ENCODE data around the gene PTPRJ.
"Not testable (repeated sequence)": the region's sequence is repeated elsewhere in the genome, so short reads cannot be mapped to it uniquely, and the experiment has no call there.

Gene PTPRJ

GRCh38 chr11:48172818-48173609 lies 192.7 kb downstream of the PTPRJ start:
- TF ChIP-seq CTCF (IDR thresholded peaks at IDR 0.05; ENCODE audit: low read depth, low read length): peak; percentile 99
- H3K4me3 ChIP-seq (ENCODE audit: low read depth, low read length): no peak overlapping the region

GRCh38 chr11:48177661-48178060 lies 197.3 kb downstream of the PTPRJ start:
- H3K4me3 ChIP-seq (ENCODE audit: low read depth, low read length): no peak overlapping the region
- TF ChIP-seq CTCF (IDR thresholded peaks at IDR 0.05; ENCODE audit: low read depth, low read length): no peak

- no peak for TF ChIP-seq CTCF (IDR thresholded peaks at IDR 0.05; ENCODE audit: low read depth, low read length)
- H3K4me3 ChIP-seq (ENCODE audit: low read depth, low read length): no peak overlapping the region
Observed at GRCh38 chr11:48180627-48181026, 200.3 kb downstream of the PTPRJ start.

- no peak for TF ChIP-seq CTCF (IDR thresholded peaks at IDR 0.05; ENCODE audit: low read depth, low read length)
- no peak overlapping the region for H3K4me3 ChIP-seq (ENCODE audit: low read depth, low read length)
Observed at GRCh38 chr11:48182860-48183526, 202.6 kb downstream of the PTPRJ start.

- TF ChIP-seq CTCF (IDR thresholded peaks at IDR 0.05; ENCODE audit: low read depth, low read length): no peak
- no peak overlapping the region for H3K4me3 ChIP-seq (ENCODE audit: low read depth, low read length)
Observed at GRCh38 chr11:48184452-48184851, 204.1 kb downstream of the PTPRJ start.

- H3K4me3 ChIP-seq (ENCODE audit: low read depth, low read length): not testable (repeated sequence)
Observed at GRCh38 chr11:48190906-48191654, 210.7 kb downstream of the PTPRJ start.

- H3K4me3 ChIP-seq (ENCODE audit: low read depth, low read length): no peak overlapping the region
- no peak for TF ChIP-seq CTCF (IDR thresholded peaks at IDR 0.05; ENCODE audit: low read depth, low read length)
Observed at GRCh38 chr11:48193876-48194275, 213.5 kb downstream of the PTPRJ start.
